NCI-H446 (cell line): ENCODE data around the gene PYCR2.
"Not testable (repeated sequence)": the region's sequence is repeated elsewhere in the genome, so short reads cannot be mapped to it uniquely, and the experiment has no call there.

Source experiments
- DNase-seq, 2 experiments: peaks; one replicate each; lab custom pipeline; 2025; lab: John Stamatoyannopoulos, UW

PYCR2 gene

DNA sequence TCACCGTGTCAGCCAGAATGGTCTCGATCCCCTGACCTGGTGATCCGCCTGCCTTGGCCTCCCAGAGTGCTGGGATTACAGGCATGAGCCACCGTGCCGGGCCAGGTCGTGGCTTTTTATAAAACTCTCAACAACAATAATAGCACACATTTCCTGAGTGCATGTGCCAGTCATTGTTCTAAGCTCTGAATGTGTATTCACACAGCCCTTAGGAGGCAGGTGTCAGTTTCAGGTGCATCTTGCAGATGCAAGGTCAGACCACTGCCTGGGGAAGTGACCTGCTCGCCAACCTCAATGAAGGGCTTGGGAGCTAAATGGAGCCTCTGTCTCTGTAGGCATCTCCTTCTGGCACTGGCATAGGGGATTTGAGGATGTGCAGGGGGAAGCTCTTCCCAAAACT lies 18.5 kb upstream of the PYCR2 start:
- no peak for DNase-seq

DNA sequence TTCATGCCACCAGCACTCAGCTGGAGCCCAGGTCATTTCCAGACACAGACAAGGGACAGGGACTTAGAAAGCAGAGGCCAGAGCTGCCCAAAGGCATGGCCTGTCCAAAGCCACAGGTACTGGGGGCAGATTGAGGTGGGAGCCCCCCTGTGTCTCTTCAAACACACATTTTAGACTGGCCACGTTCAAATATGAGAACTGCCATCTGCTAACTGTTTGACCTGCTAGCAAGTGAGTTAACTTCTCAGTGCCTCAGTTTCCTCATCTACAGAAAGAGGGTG lies 17.8 kb upstream of the PYCR2 start:
- no peak for DNase-seq

DNA sequence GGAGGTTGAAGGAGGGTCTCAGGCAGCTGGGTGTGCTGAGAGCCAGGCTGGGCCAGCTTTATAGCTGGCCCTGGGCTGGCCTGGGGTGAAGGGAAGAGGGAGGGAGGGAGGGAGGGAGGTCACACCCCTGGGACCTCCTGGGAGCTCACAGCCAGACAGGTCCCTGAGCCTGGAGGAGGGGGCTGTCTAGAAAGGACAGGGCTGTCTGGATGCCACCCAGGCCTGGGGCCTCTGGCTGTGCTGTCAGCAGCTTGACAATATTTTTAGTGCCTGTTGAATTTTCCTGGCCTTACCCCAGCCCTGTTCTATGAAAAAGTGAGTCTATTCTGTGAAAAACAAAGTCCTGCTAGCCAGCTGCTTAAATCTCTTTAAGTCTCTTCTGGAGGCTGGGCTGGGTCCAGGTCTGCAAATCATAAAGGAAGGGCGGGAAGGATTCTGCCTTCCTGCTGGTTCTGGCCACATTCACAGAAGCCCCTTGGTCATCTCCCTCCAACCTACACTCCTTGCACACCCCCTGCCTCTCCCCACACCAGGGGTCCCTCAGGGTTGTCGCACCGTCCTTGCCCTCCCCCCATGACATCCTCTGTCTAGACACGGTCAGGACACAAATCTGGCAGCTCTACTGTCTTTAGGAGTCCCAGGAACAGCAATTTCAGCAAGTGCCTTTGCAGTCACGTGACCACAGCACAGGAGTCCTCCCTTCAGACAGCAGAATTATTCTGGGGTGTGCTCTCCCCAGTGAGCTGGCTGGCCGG lies 17.3 kb upstream of the PYCR2 start, which contains the start of gene LEFTY2:
Gene LEFTY2 (minus strand): TSS at position 34 of the 755 bp plus-strand sequence. CDS start 80 bp downstream, outside the sequence.
- DNase-seq: no peak

DNA sequence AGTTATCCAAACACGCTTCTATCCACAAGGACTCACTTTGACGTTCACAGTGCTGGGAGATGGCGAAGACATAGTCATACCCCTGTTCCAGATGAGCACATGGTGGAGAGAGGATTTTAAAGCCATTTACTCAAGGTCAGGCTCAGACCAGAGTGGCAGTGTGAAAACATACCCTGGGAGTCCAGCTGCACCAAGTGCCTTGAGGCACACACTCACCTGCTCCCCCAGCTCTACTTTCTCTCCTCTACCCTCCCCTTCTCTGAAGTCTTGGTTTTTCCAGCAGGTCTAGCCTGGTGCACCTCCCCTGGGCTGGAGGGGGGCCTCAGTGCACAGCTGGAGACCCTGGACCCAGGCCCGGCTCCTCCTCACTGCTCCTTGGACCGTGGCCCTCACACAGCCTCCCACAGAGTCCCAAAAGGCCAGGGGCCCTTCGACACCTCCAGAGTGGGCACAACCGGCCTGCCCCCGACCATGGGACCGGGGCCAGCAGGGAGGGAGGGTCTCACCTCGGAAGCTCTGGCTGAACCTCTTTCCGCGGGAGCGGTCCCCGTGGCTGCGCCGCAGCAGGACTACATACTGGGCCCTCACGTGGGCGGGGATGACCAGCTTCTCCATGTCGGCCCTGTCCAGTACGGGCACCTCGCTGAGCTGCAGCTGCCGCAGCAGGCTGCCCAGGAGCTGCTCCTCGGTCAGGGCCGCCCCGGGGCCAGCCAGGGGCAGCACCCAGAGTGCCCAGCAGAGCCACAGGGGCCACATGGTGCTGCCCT lies 16.5 kb upstream of the PYCR2 start:
- DNase-seq: no peak

DNA sequence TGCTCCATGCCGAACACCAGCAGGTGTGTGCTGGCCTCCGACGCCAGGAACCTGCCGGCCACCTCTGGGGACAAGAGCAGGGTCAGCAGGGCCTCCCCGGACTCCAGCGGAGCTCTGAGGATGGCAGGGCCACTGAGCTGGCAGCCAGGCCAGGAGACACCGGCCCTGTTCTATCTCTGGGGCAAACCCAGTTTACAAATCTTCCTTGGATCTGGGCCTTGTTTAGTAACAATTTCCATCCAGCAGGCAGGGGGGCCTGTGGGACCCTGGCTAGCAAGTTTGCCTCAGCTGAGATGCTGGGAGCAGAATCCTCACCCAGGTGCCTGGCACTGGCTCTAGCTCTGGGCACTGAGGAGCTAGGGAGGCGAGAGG lies 15.9 kb upstream of the PYCR2 start:
- DNase-seq: not testable (repeated sequence)

DNA sequence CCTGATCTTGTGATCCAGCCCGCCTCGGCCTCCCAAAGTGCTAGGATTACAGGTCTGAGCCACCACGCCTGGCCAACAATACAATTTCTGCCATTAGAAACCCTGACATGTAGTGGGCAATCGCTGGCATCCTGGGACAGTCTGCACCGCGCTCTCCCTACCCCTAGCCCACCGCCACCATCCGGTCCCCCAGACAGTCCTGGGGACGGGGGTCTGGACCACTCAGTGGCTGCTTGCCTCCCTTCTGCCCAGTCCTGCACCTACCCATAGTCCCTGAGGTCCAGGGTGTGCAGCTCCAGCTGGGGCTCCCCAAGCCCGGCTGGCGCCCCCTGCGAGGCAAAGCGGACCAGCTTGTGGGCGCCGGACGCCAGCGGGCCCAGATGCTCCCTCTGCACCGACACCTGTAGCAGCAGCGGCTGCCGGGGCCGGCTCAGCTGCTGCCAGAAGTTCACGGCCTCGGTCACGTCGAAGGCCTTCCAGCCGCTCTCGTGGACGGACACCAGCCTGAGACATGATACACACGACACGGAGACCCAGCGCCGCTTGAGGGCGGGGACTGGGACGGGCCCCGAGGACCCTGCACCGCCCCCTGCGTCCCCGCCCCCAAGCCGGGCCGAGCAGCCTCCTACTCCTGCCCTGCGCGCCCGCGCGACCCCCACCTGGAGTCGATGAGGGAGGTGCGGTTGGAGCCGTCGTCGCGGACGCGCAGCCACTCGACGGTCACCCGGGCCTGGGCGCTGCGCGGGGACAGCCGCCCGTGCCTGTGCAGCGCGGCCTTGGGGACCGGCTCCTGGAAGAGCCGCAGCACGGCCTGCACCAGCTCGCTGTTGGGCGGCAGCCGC lies 15.3 kb upstream of the PYCR2 start:
- DNase-seq: not testable (repeated sequence)

DNA sequence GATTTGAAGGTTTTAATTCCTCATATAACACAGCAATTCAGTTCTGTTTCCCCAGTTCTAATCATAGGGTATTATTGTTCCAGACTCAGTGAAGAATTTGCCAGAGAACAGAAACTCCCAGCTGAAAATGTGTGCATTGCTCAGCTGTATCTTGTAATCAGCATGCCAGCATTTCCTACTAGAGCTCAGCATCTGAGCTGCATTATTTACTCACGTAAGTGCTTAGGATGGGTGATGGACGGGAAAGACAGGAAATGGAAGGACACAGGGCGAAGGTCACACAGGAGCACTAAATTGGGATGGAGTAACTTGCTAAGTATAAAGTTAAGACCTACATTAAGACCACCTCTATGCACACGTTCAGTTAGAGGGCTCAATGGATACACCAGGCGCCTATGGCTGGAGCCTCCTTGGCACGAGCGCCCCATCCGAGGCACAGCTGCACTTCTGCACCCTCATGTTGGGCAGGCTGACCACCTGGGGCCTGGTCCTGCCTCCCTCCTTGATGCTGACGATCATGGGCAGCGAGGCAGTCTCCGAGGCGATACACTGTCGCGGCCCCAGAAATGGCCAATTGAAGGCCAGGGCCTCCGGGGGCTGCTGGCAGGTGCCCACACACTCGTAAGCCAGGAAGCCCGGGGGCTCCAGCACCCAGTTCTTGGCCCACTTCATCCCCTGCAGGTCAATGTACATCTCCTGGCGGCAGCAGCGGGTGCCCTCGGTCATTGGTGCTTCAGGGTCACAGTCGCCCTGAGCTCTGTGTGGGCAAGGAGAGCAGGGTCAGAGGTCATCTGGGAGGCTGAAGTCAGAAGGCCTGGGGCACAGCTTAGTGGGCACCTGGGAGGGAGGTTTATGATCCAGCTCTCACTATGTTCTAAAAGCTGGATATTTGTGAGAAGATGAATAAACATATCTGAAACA lies 13.3 kb upstream of the PYCR2 start:
- no peak for DNase-seq

DNA sequence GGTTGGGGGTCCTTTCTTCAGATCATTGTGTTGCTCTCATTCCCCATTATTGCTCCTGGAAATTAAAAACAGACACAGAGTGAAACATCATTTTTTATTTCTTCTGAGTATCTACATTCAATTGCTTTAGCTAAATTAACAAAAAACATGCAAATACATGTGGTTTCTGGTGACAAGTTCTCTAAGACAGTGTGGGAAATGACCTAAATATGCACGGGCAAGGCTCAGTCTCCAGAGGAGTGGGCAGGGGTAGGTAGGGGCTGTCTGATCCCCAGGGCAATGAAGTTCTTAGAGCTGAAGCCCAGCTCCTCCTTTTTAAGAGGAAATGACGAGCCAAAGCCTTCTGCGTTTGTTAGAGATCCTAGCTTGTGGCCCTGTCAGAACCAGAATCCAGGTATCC lies 12.5 kb upstream of the PYCR2 start:
- DNase-seq: no peak

DNA sequence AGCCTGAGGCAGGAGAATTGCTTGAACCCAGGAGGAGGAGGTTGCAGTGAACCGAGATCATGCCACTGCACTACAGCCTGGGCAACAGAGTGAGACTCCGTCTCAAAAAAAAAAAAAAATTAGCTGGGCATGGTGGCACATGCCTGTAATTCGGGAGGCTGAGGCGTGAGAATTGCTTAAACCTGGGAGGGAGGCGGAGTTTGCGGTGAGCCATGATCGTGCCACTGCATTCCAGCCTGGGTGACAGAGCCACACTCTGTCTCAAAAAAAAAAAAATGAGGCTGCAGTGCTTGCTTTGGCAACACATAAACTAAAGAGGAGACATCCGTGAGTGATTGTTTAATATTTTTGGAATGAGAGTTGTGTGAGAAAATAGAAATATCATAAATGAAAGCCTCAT lies 12.0 kb upstream of the PYCR2 start:
- not testable (repeated sequence) for DNase-seq

DNA sequence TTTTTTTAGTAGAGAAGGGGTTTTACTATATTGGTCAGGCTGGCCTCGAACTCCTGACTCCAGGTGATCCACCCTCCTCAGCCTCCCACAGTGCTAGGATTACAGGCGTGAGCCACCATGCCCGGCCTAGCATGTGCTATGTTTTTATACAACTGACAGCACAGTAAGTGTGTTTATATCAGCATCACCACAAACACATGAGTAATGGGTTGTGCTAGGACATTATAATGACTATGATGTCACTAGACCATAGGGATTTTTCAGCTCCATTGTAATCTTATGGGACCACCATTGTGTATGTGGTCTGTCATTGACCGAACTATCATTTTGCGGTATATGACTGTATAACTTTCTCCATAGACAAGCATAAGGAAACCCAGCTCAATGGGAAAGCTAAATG lies 10.7 kb upstream of the PYCR2 start:
- DNase-seq: no peak

DNA sequence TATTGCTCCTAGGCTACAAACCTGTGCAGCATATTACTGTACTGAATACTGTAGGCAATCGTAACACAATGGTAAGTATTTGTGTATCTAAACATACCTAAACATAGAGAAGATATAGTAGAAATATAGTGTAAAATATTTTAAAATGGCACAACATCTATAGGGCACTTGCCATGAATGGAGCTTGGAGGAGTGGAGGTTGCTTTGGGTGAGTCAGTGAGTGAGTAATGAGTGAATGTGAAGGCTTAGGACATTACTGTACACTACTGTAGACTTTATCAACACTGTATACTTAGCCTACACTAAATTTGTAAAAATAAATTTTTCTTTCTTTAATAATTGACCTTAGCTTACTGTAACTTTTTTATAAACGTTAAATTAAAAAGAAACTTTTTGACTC lies 9.0 kb upstream of the PYCR2 start:
- DNase-seq: no peak

DNA sequence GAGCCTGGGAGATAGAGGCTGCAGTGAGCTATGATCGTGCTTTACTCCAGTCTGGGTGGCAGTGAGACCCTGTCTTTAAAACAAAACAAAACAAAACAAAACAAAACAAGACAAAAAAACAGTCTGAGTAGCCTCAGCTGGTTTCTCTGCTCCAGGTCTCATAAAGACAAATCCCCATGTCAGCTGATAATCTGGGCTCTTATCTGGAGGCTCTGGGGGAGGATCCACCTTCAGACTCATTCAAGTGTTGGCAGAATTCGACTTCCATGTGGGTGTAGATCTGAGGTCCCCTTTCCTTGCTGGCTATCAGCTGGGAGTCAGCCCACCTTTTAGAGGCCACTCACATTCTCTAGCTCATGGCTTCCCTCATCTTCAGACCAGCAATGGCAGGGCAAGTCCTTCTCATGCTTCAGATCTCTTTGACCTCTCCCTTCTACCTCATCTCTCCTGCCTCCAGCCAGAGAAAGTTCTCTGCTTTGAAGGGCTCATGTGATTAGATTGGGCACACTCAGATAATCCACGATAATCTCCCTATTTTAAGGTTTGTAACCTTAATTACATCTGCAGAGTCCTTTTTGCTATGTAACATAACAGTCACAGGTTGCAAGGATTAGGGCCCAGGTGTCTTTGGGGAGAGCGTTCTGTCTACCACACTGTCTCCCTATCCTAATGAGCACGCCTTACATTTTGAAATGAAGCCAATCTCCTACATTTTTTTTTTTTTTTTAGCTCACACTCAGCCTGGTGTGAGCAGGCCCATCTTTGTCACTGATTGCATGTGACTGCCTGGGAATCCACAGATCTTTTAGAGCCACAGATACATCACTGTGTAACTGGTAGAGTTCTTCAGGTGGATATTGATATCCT lies 7.5 kb upstream of the PYCR2 start:
- DNase-seq: no peak

DNA sequence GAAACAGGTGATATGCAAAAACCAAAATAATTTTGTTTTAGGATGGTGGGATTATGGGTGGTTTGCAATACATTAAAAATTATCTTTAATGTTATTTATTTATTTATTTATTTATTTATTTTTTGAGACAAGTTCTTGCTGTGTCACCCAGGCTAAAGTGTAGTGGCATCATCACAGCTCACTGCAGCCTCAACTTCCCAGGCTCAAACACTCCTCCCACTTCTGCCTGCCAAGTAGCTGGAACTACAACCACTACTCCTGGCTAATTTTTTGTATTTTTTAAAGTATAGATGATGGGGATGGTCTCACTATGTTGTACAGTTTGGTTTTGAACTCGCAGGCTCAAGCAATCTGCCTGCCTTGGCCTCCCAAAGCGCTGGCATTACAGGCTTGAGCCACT lies 6.5 kb upstream of the PYCR2 start:
- no peak for DNase-seq

DNA sequence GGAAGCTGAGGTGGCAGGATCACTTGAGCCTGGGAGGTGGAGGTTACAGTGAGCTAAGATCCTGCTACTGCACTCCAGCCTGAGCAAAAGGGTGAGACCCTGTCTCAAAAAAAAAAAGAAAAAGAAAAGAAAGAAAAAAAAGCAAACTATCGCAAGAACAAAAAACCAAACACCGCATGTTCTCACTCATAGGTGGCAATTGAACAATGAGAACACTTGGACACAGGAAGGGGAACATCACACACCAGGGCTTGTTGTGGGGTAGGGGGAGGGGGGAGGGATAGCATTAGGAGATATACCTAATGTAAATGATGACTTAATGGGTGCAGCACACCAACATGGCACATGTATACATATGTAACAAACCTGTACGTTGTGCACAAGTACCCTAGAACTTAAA lies 5.4 kb upstream of the PYCR2 start:
- DNase-seq: not testable (repeated sequence)

DNA sequence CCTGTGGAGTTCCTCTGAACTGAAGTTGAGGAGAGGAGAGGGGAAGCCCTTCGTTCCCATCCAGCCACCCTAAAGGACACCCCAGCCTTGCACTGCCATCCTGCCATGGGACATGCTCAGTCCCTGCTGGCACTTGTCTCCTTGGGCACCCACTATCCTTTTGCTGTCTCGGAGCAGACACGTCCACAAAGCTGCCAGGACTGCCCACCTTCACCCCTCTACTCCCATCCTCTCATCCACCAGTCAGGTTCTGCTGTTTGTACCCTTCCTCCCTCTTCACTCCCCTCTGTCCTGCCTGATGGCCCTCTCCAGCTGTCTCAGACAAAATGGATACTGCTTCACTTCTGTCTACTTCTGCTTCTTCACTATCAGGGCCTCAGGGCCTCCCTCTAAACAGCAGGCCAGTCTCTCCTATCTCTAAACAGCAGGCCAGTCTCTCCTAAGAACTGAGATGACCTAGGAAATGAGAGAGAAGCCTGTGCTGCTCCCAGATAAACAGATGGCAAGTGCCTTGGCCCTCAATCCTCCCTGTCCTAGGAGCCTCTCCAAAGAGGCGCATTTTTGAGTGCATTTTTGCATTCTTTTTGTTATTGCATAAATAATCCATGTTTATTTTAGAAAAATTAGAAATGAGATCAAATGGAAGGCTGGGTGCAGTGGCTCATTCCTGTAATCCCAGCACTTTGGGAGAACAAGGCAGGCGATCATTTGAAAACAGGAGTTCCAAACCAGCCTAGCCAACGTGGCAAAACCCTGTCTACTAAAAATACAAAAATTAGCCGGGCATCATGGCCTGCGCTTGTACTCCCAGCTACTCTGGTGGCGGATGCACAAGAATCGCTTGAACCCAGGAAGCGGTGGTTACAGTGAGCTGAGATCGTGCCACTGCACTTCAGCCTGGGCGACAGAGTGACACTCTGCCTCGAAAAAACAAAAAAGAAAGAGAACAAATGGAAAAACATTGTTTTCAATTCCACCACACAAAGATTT lies 4.4 kb upstream of the PYCR2 start:
- no peak for DNase-seq

DNA sequence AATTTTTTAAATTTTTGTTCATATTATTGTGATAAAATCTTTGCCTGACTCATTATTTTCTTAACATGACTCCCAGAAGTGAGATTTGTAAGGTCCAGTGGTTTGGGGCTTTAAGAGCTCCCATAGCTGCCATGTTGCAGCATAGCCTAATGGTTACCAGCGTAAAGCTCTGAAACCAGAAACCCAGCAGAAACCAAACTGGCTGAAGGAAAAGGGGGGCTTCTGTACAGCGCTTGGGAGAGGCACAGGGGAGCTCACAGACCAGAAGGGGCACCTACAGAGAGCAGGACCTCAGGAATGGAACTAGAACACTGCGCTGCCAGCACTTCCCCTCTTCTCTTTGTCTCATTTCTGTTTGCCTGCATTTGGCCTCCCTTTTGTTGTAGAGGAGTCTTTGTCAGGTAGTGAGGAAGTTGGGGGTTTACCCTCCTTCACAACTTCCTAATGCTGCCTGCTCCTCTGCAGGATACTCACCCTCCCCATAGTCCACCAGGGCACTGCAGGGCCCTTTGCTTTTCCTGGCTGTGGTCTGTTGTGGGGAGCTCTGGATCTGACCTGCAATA lies 2.6 kb upstream of the PYCR2 start:
- no peak for DNase-seq

DNA sequence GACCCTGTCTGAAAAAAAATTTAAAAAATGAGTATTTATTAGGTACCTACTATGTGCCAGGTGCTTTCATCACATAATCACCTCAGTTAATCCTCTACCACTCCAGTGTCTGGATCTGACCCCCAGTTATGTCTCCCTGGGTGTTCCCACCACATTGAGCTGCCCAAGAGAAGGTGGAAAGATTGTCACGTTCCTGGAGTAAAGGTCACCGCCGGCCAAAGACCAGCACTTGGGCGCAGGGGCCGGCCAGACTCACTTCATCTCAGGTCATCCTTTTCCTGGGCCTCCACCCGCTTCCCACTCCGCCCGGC lies 714 bp downstream of the PYCR2 start:
- no peak for DNase-seq

DNA sequence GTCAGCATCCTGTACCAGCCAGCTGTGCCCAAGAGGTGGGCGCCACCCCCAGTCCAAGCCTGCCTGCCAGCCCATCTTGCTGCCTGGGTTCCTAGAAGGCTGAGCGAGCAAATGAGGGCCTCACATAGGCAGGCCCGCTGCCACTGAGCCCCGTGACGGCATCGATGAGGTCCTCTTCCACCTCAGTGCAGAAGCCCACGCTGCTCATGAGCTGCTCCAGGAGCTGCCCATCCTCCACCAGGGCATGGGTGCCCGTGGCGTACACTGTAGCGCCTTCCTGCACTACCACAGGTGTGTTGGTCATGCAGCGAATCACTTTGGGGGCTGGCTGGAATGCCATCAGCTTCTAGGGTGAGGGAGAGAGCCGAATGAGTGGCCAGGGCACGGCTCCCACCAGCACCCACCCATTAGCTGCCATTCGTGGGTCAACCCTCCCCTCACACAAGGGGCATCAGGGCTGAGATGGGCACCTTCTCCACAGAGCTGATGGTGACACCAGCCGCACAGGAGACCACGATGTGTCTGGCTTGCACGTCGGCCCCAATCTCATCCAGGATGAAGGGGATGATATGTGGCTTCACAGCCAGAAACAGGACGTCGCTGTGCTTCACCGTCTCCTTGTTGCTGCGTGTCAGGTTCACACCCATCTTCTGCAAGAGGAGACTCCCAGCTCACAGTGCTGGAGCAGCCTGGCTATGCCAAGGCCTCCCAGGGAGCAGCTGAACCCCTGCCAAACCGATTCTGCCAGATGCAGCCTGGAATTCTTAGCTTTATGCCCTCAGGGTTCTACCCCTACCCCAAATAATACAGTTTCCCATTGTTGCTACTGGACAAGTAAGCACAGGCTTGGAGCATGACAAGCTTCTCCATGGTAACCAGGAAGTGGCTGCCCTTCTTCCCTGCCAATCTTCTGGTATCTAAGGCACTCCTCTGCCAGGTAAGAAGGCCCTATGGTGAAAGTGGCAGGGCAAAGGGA lies 2.0 kb downstream of the PYCR2 start:
- DNase-seq: peak; percentile 13 to 57
